ENCODE data around the gene LZIC. TPM values are rescaled to one million over a fixed set of nuclear protein-coding genes. Genes with fewer than 3 reads are reported as not detected.
A peak's percentile ranks its signal among the peaks of the same experiment; 100 is the strongest.

LZIC gene
- total and polyA plus RNA-seq, 9 of the 15 experiments (the other 6 are each of a cell fraction or from before 2014, with no cell fraction given), result 32.9 to 109 (median 61.7) TPM

DNA sequence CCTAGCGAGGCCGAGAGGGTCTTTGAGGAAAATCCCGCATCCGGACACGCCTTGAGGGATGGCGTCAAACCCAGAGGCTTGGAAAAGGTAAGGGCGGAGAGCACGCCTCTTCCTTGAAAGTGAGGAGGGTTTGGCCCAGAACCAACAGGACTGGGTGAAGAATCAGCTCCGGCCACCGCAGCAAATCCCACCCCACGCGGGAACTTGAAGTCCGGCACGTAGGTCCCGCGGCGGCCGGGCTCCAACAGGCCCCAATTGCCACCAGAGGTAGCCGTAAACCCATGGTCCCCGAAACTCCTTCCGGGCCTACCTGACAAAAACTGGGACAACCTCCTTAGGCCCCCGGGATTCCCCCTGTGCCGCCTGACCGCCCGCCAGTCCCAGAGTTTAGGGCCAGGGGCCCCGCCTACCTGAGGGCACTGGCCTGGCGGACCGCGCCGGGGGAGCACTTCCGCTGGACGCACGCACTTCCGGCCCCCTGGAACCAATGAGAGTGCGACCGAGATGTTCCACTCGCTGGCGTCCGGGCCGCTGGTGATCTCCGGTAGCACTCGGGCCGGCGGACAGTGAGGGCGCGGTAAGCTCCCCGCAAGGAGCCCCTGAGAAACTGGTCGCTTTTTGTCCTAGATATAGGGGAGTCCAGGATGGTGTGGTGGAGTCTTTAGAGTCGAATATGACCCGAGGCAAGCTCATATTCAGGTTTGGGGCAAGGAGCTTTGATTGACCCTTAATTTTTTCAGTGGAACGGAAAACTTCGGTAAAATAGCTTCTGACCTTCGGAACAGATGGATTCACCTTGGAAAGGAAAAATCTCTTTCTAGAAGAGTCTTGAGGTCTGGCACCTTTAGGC lies at the start of gene LZIC, which contains the start of gene NMNAT1 (continued):
- TF ChIP-seq BRD9 (IDR thresholded peaks at IDR 0.05; ENCODE audit: low read depth, partially characterized antibody) (peak; percentile 15), MAZ (CRISPR knock-in tag; conservative IDR thresholded peaks at IDR 0.05 in 1 of 2, IDR thresholded peaks at IDR 0.05 in 1 of 2) (peak; percentile 93 to 97), ZNF277 (CRISPR knock-in tag; IDR thresholded peaks at IDR 0.05; ENCODE audit: borderline replicate concordance) (no peak), NELFE (IDR thresholded peaks at IDR 0.05; ENCODE audit: insufficient read depth, insufficient read length) (no peak), ZKSCAN1 (IDR thresholded peaks at IDR 0.05; ENCODE audit: low read depth, low read length) (peak; percentile 87), SFPQ (IDR thresholded peaks at IDR 0.05; ENCODE audit: low read depth, low read length) (no peak), ZKSCAN8 (CRISPR knock-in tag; IDR thresholded peaks at IDR 0.05) (no peak), NCOA2 (IDR thresholded peaks at IDR 0.05; ENCODE audit: partially characterized antibody in 2 of 2) (no peak), CBFB (CRISPR knock-in tag; IDR thresholded peaks at IDR 0.05) (peak; percentile 81), GABPB1 (CRISPR knock-in tag; IDR thresholded peaks at IDR 0.05) (peak; percentile 100), CREBBP (IDR thresholded peaks at IDR 0.05; ENCODE audit: low read depth, low read length) (no peak), ZNF695 (CRISPR knock-in tag; IDR thresholded peaks at IDR 0.05) (no peak), SMARCE1 (IDR thresholded peaks at IDR 0.05) (no peak), TCFL5 (CRISPR knock-in tag; conservative IDR thresholded peaks at IDR 0.05) (no peak), ZNF23 (CRISPR knock-in tag; IDR thresholded peaks at IDR 0.05) (no peak), MECOM (CRISPR knock-in tag; IDR thresholded peaks at IDR 0.05) (no peak), NRF1 (conservative IDR thresholded peaks at IDR 0.05 in 1 of 2, IDR thresholded peaks at IDR 0.05 in 1 of 2) (no peak), ZNF347 (CRISPR knock-in tag; IDR thresholded peaks at IDR 0.05; ENCODE audit: low read depth) (no peak), ZNF24 (IDR thresholded peaks at IDR 0.05) (peak; percentile 62; the same call in 1 of the 2 replicates), MTA1 (IDR thresholded peaks at IDR 0.05; ENCODE audit: borderline replicate concordance) (no peak; the same call in 1 of the 2 replicates), PHF20 (IDR thresholded peaks at IDR 0.05; ENCODE audit: partially characterized antibody) (peak; percentile 99)
- TF ChIP-seq, protein P1, sequence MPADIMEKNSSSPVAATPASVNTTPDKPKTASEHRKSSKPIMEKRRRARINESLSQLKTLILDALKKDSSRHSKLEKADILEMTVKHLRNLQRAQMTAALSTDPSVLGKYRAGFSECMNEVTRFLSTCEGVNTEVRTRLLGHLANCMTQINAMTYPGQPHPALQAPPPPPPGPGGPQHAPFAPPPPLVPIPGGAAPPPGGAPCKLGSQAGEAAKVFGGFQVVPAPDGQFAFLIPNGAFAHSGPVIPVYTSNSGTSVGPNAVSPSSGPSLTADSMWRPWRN (IDR thresholded peaks at IDR 0.05; ENCODE audit: low read depth), result no peak
- TF ChIP-seq, protein P2, sequence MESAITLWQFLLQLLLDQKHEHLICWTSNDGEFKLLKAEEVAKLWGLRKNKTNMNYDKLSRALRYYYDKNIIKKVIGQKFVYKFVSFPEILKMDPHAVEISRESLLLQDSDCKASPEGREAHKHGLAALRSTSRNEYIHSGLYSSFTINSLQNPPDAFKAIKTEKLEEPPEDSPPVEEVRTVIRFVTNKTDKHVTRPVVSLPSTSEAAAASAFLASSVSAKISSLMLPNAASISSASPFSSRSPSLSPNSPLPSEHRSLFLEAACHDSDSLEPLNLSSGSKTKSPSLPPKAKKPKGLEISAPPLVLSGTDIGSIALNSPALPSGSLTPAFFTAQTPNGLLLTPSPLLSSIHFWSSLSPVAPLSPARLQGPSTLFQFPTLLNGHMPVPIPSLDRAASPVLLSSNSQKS (CRISPR knock-in tag; IDR thresholded peaks at IDR 0.05), result no peak

Data from K562 (cell line).